IPS-NIHi11 (cell line): ENCODE results near the gene MIOS.

Source experiments
- DNase-seq: peaks from one replicate; pipeline ENCODE4 v3.0.0; 2012; ENCODE audit warnings: mixed read lengths, low spot score

MIOS gene

DNA sequence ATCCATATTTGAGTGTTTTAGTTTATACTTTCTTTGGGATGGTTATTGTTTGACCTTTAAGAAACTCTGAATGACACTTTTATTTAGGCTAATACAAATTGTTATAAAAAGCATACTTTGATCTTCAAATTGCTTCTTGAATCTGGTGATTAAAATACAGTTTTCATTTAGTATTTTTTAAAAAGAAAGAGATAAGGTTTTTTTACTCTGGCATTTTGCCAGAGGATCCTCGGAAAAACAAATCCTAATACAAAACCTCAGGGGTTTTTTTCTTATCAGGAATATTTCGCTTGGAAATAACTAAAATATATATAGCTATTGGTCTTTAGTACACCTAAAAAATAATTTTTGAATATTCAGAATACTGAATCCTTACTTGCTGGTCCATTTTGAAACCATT, 17.0 kb downstream of the MIOS start:
- DNase-seq, result no peak

DNA sequence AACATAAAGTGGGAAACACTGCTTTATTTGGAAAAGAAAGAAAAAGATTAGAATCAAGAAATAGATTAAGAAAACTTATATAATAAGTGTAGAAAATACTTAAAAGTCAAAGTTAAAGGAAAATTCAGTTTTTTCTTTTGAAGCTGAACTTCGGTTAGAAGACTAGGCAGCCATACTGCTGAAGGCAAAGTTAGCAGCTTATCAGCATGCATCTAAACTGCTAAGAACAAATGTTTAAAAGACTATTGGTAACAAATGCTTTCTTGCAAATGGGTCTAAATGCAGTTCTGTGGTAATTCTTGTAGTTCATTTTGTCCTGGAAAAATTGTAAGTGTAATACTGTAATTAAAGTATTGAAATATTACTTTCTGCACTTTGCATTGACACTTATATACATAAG, 18.0 kb downstream of the MIOS start:
- no peak for DNase-seq

GRCh38 chr7:7585241-7585928, 18.7 kb downstream of the MIOS start:
- DNase-seq, result no peak

DNA sequence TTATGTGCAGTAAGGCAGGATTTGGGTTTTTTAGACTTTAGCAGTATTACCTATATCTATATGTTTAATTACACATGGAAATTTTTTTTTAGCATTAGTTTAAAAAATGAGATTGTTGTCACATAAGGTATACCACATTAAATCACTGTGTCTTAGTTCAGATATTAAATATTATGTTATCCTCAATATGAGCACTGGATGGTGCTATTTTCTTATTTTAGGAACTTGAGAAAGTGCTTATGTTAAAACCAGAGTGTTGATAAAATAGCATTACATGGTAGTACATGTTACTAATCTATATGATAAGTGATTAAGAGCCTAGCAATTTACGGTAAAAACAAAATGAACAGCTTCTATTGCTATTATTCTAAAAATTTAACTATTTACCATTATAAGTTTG, 28.8 kb downstream of the MIOS start:
- no peak for DNase-seq

- no peak for DNase-seq
Measured at GRCh38 chr7:7596176-7596575, 29.5 kb downstream of the MIOS start.

GRCh38 chr7:7607010-7607409, 40.3 kb downstream of the MIOS start:
- DNase-seq, result peak; percentile 15

DNA sequence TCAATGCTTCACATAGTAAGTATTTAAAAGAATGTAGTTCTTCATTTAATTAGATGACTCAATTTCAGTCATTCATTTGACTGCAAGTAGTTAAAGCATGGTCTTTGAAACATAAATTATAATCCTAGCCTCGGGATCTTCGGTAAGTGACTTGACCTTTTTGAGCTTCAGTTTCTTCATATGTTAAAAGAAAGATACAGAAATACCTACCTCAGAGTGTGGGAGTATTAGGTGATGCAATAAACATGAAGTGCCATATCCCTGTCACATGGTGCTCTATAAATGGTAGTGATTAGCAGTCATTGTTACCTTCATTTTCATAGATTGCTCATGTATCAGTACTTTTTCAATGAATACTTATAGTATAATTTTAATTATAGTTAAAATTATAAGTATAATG, 42.6 kb downstream of the MIOS start:
- DNase-seq, result no peak

- DNase-seq, result no peak
Measured at GRCh38 chr7:7612519-7612918, 45.8 kb downstream of the MIOS start.

DNA sequence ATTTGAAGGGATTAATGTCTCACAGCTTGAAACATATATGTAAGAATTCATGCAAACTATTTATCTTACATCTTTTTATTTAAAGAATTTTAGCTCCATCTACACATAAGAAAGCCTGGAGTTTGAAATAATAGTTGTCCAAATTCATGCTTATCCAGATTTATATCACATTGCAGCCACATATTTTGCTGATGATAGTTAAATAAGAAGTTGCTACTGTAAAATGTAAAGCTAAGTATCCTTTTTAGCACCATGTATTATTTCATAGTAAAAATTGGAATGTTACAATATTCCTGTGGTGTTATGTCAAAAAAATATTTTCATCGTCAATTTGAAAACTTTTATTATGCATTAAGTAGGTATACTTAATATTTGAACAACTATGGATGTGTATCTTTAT, 46.5 kb downstream of the MIOS start:
- no peak for DNase-seq

- no peak for DNase-seq
Measured at GRCh38 chr7:7614018-7614741, 47.5 kb downstream of the MIOS start.

DNA sequence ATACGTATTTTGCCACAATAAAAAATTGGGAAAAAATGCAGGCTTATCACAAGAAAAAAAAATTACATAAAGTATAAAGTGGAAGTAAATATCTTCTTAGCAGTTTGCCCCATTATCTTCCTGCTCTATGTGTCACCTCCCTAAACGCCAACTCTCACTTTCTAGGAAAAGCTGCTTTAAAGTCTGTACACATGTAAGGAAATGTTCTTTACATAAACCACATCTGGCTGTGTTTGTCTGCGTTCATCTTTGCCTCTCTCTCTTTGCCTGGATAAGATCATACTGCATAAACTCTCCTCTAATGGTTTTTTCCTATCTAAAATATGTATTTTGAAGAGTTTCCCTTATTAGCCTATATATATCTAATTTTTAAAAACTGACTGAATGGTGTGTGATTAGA, 50.9 kb downstream of the MIOS start:
- DNase-seq, result no peak

DNA sequence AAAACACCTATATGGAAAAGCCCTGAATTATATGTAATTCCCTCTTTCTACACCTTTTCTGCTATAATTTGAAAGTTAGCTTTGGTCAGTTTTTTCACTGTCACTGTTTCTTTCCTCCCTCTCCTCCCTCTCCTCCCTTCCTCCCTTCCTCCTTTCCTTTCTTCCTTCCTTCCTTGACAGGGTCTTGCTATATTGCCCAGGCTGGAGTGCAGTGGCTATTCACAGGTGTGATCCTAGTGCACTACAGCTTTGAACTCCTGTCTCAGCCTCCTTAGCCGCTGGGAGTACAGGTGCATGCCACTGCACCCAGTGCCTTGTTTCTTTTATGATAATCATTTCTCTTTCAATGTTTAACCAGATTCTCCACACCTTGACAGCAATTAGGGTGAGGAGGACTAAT, 51.7 kb downstream of the MIOS start:
- no peak for DNase-seq

DNA sequence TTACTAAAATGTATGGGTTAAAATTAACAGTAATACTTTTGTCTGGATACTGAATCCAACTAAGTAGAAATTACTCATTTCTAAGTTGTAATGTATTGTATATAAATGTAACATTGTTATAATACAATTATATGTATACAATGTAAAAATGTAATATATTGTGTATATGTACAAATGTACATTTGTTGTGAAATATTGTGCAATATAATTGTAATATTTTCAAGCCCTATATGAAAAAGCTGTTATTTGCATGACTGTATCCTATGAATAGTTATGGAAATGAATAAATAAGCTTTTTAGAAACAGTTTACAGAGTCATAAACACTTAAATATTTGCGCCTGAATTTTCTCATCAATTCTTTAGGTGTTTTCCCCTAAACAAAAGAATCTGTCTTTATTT, 53.6 kb downstream of the MIOS start:
- DNase-seq, result no peak

- no peak for DNase-seq
Measured at GRCh38 chr7:7620644-7621210, 54.0 kb downstream of the MIOS start.

- no peak for DNase-seq
Measured at GRCh38 chr7:7628476-7628875, 61.8 kb downstream of the MIOS start.

DNA sequence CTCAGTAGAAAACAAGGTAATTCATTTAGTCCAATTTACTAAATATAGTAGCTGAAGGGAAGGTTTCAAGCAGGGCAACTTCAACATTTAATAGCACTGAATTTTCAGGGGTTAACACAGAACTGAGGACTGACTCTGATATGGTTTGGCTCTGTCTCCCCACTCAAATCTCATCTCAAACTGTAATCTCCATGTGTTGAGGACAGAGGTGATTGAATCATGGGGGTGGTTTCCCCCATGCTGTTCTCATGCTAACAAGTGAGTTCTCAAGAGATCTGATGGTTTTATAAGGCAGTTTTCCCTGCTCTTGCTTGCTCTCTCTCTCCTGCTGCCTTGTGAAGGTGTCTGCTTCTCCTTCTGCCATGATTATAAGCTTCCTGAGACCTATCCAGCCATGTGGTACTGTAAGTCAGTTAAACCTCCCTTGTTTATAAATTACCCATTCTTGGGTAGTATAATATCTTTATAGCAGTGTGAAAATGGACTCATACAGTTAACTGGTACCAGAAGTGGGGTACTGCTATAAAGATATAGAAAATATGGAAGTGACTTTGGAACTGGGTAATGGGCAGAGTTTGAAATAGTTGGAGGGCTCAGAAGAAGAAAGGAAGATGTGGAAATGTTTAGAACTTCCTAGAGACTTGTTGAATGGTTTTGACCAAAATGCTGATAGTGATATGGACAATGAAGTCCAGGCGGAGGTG, 64.1 kb downstream of the MIOS start:
- no peak for DNase-seq

DNA sequence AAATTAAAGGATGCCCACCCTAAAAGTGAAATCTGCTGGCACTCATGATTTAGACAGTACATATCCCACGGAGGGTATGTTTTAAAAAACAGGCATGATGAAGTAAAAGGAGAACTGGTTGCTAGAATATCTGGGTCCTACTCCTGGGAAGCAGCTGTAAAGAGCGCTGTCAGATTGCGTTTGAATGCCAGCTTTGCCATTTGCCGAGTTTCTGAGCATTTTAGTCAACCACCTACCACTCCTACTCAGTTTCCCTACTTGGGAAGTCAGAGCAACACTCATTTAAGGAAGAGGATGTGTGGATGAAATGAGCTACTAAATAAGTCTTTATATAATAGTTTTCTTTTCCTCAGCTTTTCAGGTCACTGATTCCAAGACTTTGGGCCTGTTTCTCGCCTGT, 72.7 kb downstream of the MIOS start:
- no peak for DNase-seq

DNA sequence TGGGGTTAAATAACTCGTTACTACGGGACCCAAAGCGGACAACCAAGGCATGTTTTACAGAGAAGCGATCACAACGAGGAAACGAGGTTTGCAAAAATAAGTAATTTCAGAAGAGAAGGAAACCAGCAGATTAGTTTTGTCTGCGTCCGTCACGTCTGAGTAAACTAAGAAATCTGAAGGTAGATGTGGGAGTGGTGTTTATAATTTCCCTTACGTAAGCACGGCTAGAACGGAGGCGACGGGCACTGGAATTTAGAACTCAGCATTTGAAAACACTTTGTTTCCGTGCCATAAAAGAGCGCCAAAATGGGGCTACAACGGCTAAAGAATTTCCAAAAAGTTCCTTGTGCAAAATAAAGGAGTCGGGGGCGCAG, 73.2 kb downstream of the MIOS start:
- no peak for DNase-seq

DNA sequence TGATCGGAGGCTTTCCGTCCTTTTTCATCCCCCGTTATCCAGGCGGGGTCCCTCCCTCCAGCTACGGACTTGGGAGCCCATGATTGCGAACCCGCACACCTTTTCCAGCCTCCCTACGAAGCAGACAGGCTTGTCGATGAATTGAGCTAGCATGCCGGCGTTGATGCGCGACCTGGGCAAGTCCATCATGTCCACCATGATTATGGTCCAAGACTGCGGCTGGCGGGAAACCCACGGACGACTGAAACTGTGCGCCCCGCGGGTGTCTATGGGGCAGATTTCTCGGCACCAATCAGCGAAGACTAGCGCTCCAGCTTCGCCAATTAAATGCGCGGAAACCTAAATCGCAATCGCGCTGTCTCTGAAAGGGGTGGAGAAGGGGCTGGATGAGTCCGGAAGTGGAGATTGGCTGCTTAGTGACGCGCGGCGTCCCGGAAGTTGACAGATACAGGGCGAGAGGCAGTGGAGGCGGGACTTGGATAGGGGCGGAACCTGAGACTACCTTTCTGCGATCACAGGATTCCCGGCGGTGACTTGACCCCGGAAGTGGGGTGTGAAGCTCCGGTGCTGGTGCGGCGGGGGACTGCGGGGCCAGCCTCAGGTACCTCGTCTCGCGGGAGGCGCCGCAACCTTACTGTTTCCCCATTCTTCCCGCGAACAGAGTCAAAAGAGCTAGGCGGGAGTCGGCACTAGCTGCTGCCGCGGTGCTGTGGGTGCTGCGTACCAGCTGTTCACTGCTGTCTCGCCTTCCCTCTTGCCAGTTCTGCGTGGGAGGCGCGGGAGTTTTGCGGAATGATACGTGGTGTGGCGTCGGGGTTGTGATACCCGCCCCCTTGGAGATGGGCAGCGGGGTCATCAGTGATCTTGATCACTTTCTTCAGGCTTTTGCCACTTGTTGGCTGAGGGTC, 73.8 kb downstream of the MIOS start, which contains the start of gene UMAD1:
Gene UMAD1 (plus strand): TSS at position 532 of the 908 bp plus-strand sequence. CDS start 32,620 bp downstream, outside the sequence.
- peak; percentile 95 for DNase-seq

- peak; percentile 17 for DNase-seq
Measured at GRCh38 chr7:7641129-7641663, 74.5 kb downstream of the MIOS start.

DNA sequence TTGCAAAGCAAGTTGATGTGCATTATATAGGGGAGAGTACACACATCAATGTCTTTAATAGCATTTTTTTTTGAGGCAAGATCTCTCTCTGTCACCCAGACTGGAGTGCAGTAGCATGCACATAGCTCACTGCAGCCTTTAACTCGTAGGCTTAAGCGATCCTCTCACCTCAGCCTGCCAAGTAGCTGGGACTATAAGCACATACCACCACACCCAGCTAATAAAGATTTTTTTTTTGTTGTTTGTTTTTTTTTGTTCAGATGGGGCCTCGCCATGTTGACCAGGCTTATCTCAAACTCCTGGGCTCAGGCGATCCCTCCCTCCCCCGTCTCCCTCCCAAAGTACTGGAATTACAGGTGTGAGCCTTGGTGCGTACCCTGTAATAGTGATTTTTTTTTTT, 75.4 kb downstream of the MIOS start:
- DNase-seq, result no peak
